Gastroesophageal sphincter (tissue), 4 donors: ENCODE results near the gene OPCML. TPM values are rescaled to one million over a fixed set of nuclear protein-coding genes. Genes with fewer than 3 reads are reported as not detected.

Experiments used
- ATAC-seq: fragments of 150-250 bp; one replicate; pipeline ENCODE4 v1.9.1; 2016; ENCODE audit warnings: mild to moderate bottlenecking, moderate library complexity
- H3K27ac ChIP-seq, 4 donors: fragments of 200-600 bp; sonication (generic) in 3 of 4; 1 replicate in 3 of 4; 2 replicates in 1 of 4; pipeline ENCODE4 v1.5.1; 2016 to 2019
- H3K27me3 ChIP-seq: fragments of 200-600 bp; sonication (generic); one replicate; pipeline ENCODE4 v1.5.1; 2019
- H3K36me3 ChIP-seq, 2 donors: fragments of 200-600 bp; sonication (generic); one replicate each; pipeline ENCODE4 v1.5.1; 2019; ENCODE audit warnings: control low read depth in 1 of 2
- H3K4me1 ChIP-seq, 3 donors: fragments of 200-600 bp; sonication (generic); 1 replicate in 2 of 3; 2 replicates in 1 of 3; pipeline ENCODE4 v1.5.1; 2016 to 2019; ENCODE audit warnings: control low read depth in 2 of 3
- H3K4me3 ChIP-seq, 2 donors: fragments of 200-600 bp; sonication (generic); one replicate each; pipeline ENCODE4 v1.5.1; 2019; ENCODE audit warnings: mild to moderate bottlenecking in 1 of 2, moderate library complexity in 1 of 2
- H3K9me3 ChIP-seq, 3 donors: fragments of 200-600 bp; sonication (generic); one replicate each; pipeline ENCODE4 v1.5.1; 2017 to 2019; ENCODE audit warnings: control low read depth in 2 of 3
- EP300 ChIP-seq: sonication (generic); formaldehyde crosslinking; IDR thresholded peaks from one replicate; pipeline ENCODE4 v1.6.1; 2017; ENCODE audit warnings: antibody characterized with exemption, mild to moderate bottlenecking
- POLR2A ChIP-seq, 2 donors: fragments of 450-650 bp; IDR thresholded peaks; one replicate each; pipeline ENCODE4 v1.6.1; 2017; ENCODE audit warnings: antibody characterized with exemption in 2 of 2, mild to moderate bottlenecking in 2 of 2, moderate library complexity in 1 of 2
- POLR2AphosphoS5 ChIP-seq: sonication (generic); formaldehyde crosslinking; IDR thresholded peaks from one replicate; pipeline ENCODE4 v1.6.1; 2017; ENCODE audit warnings: antibody characterized with exemption
- WGBS, 2 donors: methylation state at CpG; one replicate each; pipeline ENCODE4 v1.1.5; 2018; ENCODE audit warnings: low coverage in 1 of 2; 5-methylcytosine and 5-hydroxymethylcytosine counted together
- total RNA-seq, 4 donors: library from RNA; depleted of rRNA; stranded (reverse); fragments of >200 nt; gene quantifications; one replicate each; pipeline ENCODE4 v1.1.0, GENCODE V29; 2016
- TF ChIP-seq, protein P1 (sequence below), 4 experiments: fragments of 200-600 bp in 2 of 4; fragments of 450-650 bp in 2 of 4; sonication (generic) in 1 of 4; IDR thresholded peaks; one replicate each; pipeline ENCODE4 v1.5.1; 2017 to 2019; ENCODE audit warnings: antibody characterized with exemption in 4 of 4, mild to moderate bottlenecking in 2 of 4, moderate library complexity in 2 of 4

Gene OPCML
- total RNA-seq, 4 donors from 2014 or later, result 0.13 to 0.93 (median 0.33) TPM

- WGBS, 2 donors, result 80 to 95% methylated on average over 2 of the region's 4 CpGs
- H3K4me1 ChIP-seq, result no peaks in the 10 kb centered on the region
- H3K27me3 ChIP-seq, result no peaks in the 10 kb centered on the region
- H3K36me3 ChIP-seq, result no peaks in the 10 kb centered on the region
- ATAC-seq, result no peak
- TF ChIP-seq POLR2AphosphoS5 (no peak), EP300 (no peak), POLR2A (IDR thresholded peaks at IDR 0.05) (no peak)
- TF ChIP-seq, protein P1, sequence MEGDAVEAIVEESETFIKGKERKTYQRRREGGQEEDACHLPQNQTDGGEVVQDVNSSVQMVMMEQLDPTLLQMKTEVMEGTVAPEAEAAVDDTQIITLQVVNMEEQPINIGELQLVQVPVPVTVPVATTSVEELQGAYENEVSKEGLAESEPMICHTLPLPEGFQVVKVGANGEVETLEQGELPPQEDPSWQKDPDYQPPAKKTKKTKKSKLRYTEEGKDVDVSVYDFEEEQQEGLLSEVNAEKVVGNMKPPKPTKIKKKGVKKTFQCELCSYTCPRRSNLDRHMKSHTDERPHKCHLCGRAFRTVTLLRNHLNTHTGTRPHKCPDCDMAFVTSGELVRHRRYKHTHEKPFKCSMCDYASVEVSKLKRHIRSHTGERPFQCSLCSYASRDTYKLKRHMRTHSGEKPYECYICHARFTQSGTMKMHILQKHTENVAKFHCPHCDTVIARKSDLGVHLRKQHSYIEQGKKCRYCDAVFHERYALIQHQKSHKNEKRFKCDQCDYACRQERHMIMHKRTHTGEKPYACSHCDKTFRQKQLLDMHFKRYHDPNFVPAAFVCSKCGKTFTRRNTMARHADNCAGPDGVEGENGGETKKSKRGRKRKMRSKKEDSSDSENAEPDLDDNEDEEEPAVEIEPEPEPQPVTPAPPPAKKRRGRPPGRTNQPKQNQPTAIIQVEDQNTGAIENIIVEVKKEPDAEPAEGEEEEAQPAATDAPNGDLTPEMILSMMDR (IDR thresholded peaks at IDR 0.05), result no peak
- no peak overlapping the region for H3K4me3 ChIP-seq
- no peaks in the 10 kb centered on the region for H3K9me3 ChIP-seq
- H3K27ac ChIP-seq, result no peak overlapping the region
These were observed 1109.0 kb downstream of the OPCML start for GRCh38 chr11:132423266-132423665.

- ATAC-seq, result no peak
These were observed 1109.6 kb downstream of the OPCML start for GRCh38 chr11:132422722-132423121.

DNA sequence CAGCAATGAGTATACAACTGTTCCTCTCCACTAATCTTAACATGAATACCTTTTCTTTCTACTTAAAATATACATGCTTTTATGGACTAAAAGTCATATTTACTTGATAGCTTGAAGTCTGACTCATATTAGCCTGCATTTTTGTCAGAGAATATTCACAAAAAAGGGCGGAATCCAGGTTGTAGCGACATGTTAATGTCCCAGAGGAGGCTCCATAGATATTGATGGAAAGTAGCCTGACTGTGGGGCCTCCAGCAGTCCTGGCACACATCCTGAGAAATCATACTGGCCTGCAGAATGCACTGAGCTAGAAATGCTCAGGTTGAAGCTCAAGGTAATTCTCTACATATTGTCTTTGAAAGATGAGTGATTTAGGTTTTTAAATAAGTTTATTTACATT lies 1110.7 kb downstream of the OPCML start:
- no peak overlapping the region for H3K4me3 ChIP-seq
- no peak for TF ChIP-seq POLR2A (IDR thresholded peaks at IDR 0.05)
- TF ChIP-seq POLR2AphosphoS5, result no peak
- TF ChIP-seq EP300, result no peak
- TF ChIP-seq, protein P1 (IDR thresholded peaks at IDR 0.05), result no peak
- H3K36me3 ChIP-seq, result no peaks in the 10 kb centered on the region
- no peaks in the 10 kb centered on the region for H3K4me1 ChIP-seq
- no peak overlapping the region for H3K27ac ChIP-seq
- H3K27me3 ChIP-seq, result no peaks in the 10 kb centered on the region
- H3K9me3 ChIP-seq, result no peaks in the 10 kb centered on the region
- ATAC-seq, result no peak
- 96 to 100% methylated on average over 1 to 2 of the region's 2 CpGs for WGBS, 2 donors

More at GRCh38 chr11:132422722-132423121, 1109.6 kb downstream of the OPCML start:
- 76 to 100% methylated on average over 2 to 4 of the region's 5 CpGs for WGBS, 2 donors
- no peaks in the 10 kb centered on the region for H3K36me3 ChIP-seq
- no peaks in the 10 kb centered on the region for H3K9me3 ChIP-seq
- no peaks in the 10 kb centered on the region for H3K4me1 ChIP-seq
- no peak overlapping the region for H3K4me3 ChIP-seq
- no peaks in the 10 kb centered on the region for H3K27me3 ChIP-seq
- TF ChIP-seq EP300 (no peak), POLR2AphosphoS5 (no peak), POLR2A (IDR thresholded peaks at IDR 0.05) (no peak)
- TF ChIP-seq, protein P1 (IDR thresholded peaks at IDR 0.05), result no peak
- no peak overlapping the region for H3K27ac ChIP-seq

GRCh38 chr11:132414451-132414850 lies 1117.8 kb downstream of the OPCML start:
- Histone ChIP-seq H3K4me1 (no peaks in the 10 kb centered on the region), H3K9me3 (no peaks in the 10 kb centered on the region), H3K27me3 (peaks cover 12% of the 10 kb centered on the region), H3K4me3 (no peak overlapping the region), H3K27ac (no peak overlapping the region), H3K36me3 (no peaks in the 10 kb centered on the region)
- ATAC-seq, result no peak
- TF ChIP-seq POLR2AphosphoS5, result no peak
- TF ChIP-seq, protein P1 (IDR thresholded peaks at IDR 0.05), result no peak
- TF ChIP-seq POLR2A (IDR thresholded peaks at IDR 0.05), result no peak
- no peak for TF ChIP-seq EP300
- 70 to 71% methylated on average over 6 of the region's 6 CpGs for WGBS, 2 donors

GRCh38 chr11:132410383-132410782 lies 1121.9 kb downstream of the OPCML start:
- no peaks in the 10 kb centered on the region for H3K36me3 ChIP-seq
- H3K4me3 ChIP-seq, result no peak overlapping the region
- ATAC-seq, result no peak
- 59 to 68% methylated on average over 2 of the region's 2 CpGs for WGBS, 2 donors
- TF ChIP-seq POLR2AphosphoS5 (no peak), EP300 (no peak), POLR2A (IDR thresholded peaks at IDR 0.05) (no peak)
- TF ChIP-seq, protein P1 (IDR thresholded peaks at IDR 0.05), result no peak
- no peaks in the 10 kb centered on the region for H3K9me3 ChIP-seq
- no peak overlapping the region for H3K27ac ChIP-seq
- peaks cover 12% of the 10 kb centered on the region for H3K27me3 ChIP-seq
- no peaks in the 10 kb centered on the region for H3K4me1 ChIP-seq
